ENCODE data around the gene TMEM95. TPM values are rescaled to one million over a fixed set of nuclear protein-coding genes. Genes with fewer than 3 reads are reported as not detected.

TMEM95 gene
- total RNA-seq, 1 donor from 2014 or later, result not detected

GRCh38 chr17:7393613-7394451 is 38.9 kb downstream of the TMEM95 start:
- Mint-ChIP-seq H3K4me3 (peak overlapping the region; percentile 91), H3K36me3 (peaks cover 11% of the 10 kb centered on the region), H3K9me3 (no peaks in the 10 kb centered on the region), H3K27ac (peak overlapping the region; percentile 77), H3K4me1 (ENCODE audit: unreplicated experiment) (peaks cover 5% of the 10 kb centered on the region), H3K27me3 (no peaks in the 10 kb centered on the region)
- TF ChIP-seq CTCF (conservative IDR thresholded peaks at IDR 0.05), result peak; percentile 35
- no peak for DNase-seq (ENCODE audit: extremely low spot score, unreplicated experiment)

- peak within 1 kb of the TSS; percentile 96 for H3K4me3 Mint-ChIP-seq
- H3K9me3 Mint-ChIP-seq, result no peaks in the 10 kb centered on the region
- no peaks in the 10 kb centered on the region for H3K27me3 Mint-ChIP-seq
- peak; percentile 90 for DNase-seq (ENCODE audit: extremely low spot score, unreplicated experiment)
- peaks cover 6% of the 10 kb centered on the region for H3K4me1 Mint-ChIP-seq (ENCODE audit: unreplicated experiment)
- H3K36me3 Mint-ChIP-seq, result peaks cover 5% of the 10 kb centered on the region
- peak; percentile 76 for TF ChIP-seq CTCF (conservative IDR thresholded peaks at IDR 0.05)
- H3K27ac Mint-ChIP-seq, result peak within 1 kb of the TSS; percentile 89
Observed at GRCh38 chr17:7394452-7395191, 39.7 kb downstream of the TMEM95 start, which contains the start of gene PLSCR3. TSS of gene PLSCR3 (minus strand) at chr17:7394525. CDS start at chr17:7394110, 415 bp downstream.

GRCh38 chr17:7396147-7396546 is 41.2 kb downstream of the TMEM95 start:
- no peak for TF ChIP-seq CTCF (conservative IDR thresholded peaks at IDR 0.05)
- Mint-ChIP-seq H3K4me1 (ENCODE audit: unreplicated experiment) (peaks cover 9% of the 10 kb centered on the region), H3K36me3 (no peaks in the 10 kb centered on the region), H3K9me3 (no peaks in the 10 kb centered on the region), H3K27me3 (no peaks in the 10 kb centered on the region), H3K27ac (no peak overlapping the region), H3K4me3 (peak overlapping the region; percentile 66)
- DNase-seq (ENCODE audit: extremely low spot score, unreplicated experiment), result no peak

DNA sequence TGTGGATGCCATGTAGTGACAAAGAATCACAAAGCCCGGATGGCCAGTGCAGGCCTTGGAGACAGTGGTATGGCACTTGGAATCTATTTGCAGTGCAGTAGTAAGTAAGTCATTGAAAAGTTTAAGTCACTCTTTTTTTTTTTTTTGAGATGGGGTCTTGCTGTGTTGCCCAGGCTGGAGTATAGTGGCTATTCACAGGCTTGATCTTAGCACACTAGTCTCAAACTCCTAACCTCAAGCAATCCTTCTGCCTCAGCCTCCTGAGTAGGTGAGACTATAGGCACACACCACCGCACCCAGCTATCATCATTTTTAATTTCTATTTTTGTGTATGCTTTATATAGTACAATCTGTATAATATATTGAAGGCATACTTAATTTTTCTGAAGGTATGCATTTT is 43.7 kb downstream of the TMEM95 start:
- peaks cover 14% of the 10 kb centered on the region for H3K4me1 Mint-ChIP-seq (ENCODE audit: unreplicated experiment)
- H3K36me3 Mint-ChIP-seq, result no peaks in the 10 kb centered on the region
- TF ChIP-seq CTCF (conservative IDR thresholded peaks at IDR 0.05), result no peak
- no peak for DNase-seq (ENCODE audit: extremely low spot score, unreplicated experiment)
- H3K27ac Mint-ChIP-seq, result no peak overlapping the region
- no peaks in the 10 kb centered on the region for H3K9me3 Mint-ChIP-seq
- no peaks in the 10 kb centered on the region for H3K27me3 Mint-ChIP-seq
- no peak overlapping the region for H3K4me3 Mint-ChIP-seq

DNA sequence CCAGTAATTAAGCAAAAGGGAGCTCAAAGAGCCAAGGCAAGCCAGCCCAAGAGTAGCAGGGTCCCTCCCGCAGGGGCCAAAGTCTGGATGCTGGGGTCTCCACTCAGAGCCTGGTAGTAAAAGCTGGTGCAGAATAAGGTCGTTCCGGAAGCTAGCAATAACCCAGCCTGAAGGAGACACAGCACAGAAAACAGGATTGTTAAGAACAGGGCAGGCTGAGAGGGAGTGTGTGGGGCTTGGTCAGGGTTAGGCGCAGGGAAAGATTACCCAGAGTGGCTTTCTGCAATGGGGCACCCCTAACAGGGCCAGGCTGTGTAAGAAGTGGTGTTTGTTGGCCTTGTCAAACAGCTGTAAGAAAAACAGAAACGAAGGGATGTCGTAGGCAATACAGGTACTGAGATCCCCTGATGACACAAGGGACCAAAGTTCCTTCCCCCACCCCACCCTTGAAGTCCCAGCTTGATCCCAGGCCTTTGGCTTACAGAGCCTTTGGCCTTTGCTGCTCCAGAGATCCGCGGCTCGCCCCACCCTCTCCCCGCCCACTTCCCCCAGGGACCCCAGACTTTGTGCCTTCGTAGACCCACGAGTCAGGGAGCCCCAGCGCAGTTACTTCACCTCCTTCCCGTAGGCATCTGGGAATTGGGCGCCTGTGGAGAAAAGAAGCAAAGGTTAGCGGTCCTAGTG is 48.2 kb downstream of the TMEM95 start:
- peak overlapping the region; percentile 94 for H3K4me3 Mint-ChIP-seq
- DNase-seq (ENCODE audit: extremely low spot score, unreplicated experiment), result no peak
- peak overlapping the region; percentile 96 for H3K27ac Mint-ChIP-seq
- H3K9me3 Mint-ChIP-seq, result no peaks in the 10 kb centered on the region
- peaks cover 4% of the 10 kb centered on the region for H3K27me3 Mint-ChIP-seq
- peaks cover 14% of the 10 kb centered on the region for H3K4me1 Mint-ChIP-seq (ENCODE audit: unreplicated experiment)
- no peak for TF ChIP-seq CTCF (conservative IDR thresholded peaks at IDR 0.05)
- H3K36me3 Mint-ChIP-seq, result no peaks in the 10 kb centered on the region
